Measurements from ENCODE around the gene HMCN2. TPM values are rescaled to one million over a fixed set of nuclear protein-coding genes. Genes with fewer than 3 reads are reported as not detected.

The HMCN2 gene
- total and polyA plus RNA-seq, 2 donors (not counting 3 experiments of a cell fraction or from before 2014, with no cell fraction given), result 0.04 to 0.24 TPM

GRCh38 chr9:130262061-130262745 lies 3.4 kb upstream of the HMCN2 start:
- no TSS peak for BruUV-seq (replicated peaks)
- dilution Hi-C loops (cut with MboI; ENCODE audit: extremely low pct_ligation_motif_present, low sequenced_read_pairs), result no loop called here
- Histone ChIP-seq H3K9ac (replicated peaks; ENCODE audit: extremely low read depth, insufficient read depth, low read length) (no peak overlapping the region), H3K79me2 (ENCODE audit: control insufficient read depth, insufficient read depth, low read length) (no peaks in the 10 kb centered on the region), H3K27ac (ENCODE audit: insufficient read depth, low read depth, low read length) (no peak overlapping the region), H3K4me2 (ENCODE audit: insufficient read depth, low read length) (no peak overlapping the region), H3K9me3 (replicated peaks; ENCODE audit: control insufficient read depth, insufficient read depth, low read length) (no peaks in the 10 kb centered on the region), H3K4me1 (ENCODE audit: control insufficient read depth, extremely low read depth, insufficient read depth, low read length) (peaks cover 4% of the 10 kb centered on the region), H3K36me3 (ENCODE audit: control insufficient read depth in 2 of 2, extremely low read depth in 1 of 2, insufficient read depth in 2 of 2, low read length in 2 of 2) (no peaks in the 10 kb centered on the region), H3K4me3 (replicated peaks in 1 of 3; ENCODE audit: insufficient read depth in 1 of 3, low read depth in 1 of 3, low read length in 3 of 3) (no peak overlapping the region), H3K27me3 (ENCODE audit: control insufficient read depth in 2 of 2, insufficient read depth in 2 of 2, low read length in 2 of 2) (peaks cover 45 to 55% of the 10 kb centered on the region in 2 experiments), H2AFZ (ENCODE audit: low read depth, low read length) (no peak overlapping the region), H4K20me1 (replicated peaks; ENCODE audit: control insufficient read depth, extremely low read depth, insufficient read depth, low read length) (no peaks in the 10 kb centered on the region), H3K9me1 (replicated peaks; ENCODE audit: control insufficient read depth, extremely low read depth, insufficient read depth, low read length) (no peaks in the 10 kb centered on the region)
- CTCF ChIA-PET, result no interaction called here
- POLR2A ChIA-PET, result no interaction called here
- DNase-seq (ENCODE audit: low read depth, low spot score) (no peak), FAIRE-seq (no peak)
- TF ChIP-seq POLR2AphosphoS5 (IDR thresholded peaks at IDR 0.05; ENCODE audit: insufficient read depth, low read depth, low read length) (no peak), GATA2 (IDR thresholded peaks at IDR 0.05; ENCODE audit: insufficient read depth, insufficient read length, low read depth, low read length) (no peak), MAX (IDR thresholded peaks at IDR 0.05; ENCODE audit: insufficient read depth, insufficient read length) (no peak), EZH2 (IDR thresholded peaks at IDR 0.05; ENCODE audit: borderline replicate concordance, low read depth, low read length, severe bottlenecking) (no peak), CTCF (IDR thresholded peaks at IDR 0.05; ENCODE audit: extremely low read depth in 1 of 2, insufficient read depth in 1 of 2, low read depth in 1 of 2, low read length in 2 of 2) (no peak), POLR2A (IDR thresholded peaks at IDR 0.05; ENCODE audit: low read depth, low read length) (no peak), FOS (IDR thresholded peaks at IDR 0.05; ENCODE audit: borderline replicate concordance, insufficient read depth, low read length) (no peak), JUN (IDR thresholded peaks at IDR 0.05; ENCODE audit: borderline replicate concordance, insufficient read depth, insufficient read length, low read depth) (no peak), MYC (IDR thresholded peaks at IDR 0.05; ENCODE audit: low read depth, low read length) (no peak)
- intact Hi-C loops (cut with micrococcal nuclease), result no loop called here
